ENCODE results near the gene PLEKHS1.

PLEKHS1 gene

GRCh38 chr10:113718969-113719822 lies 32.3 kb upstream of the PLEKHS1 start:
- Histone ChIP-seq H3K9ac (ENCODE audit: low read depth, low read length) (no peak overlapping the region), H3K27me3 (ENCODE audit: control insufficient read depth, insufficient read depth, low read length) (no peaks in the 10 kb centered on the region), H3K4me2 (ENCODE audit: low read length) (no peak overlapping the region), H3K36me3 (ENCODE audit: insufficient read depth, low read length) (peaks cover 27% of the 10 kb centered on the region), H3K4me1 (ENCODE audit: control insufficient read depth, insufficient read depth, low read length) (no peaks in the 10 kb centered on the region), H3K4me3 (ENCODE audit: low read length) (no peak overlapping the region), H3K9me3 (replicated peaks; ENCODE audit: low read length) (no peaks in the 10 kb centered on the region)

- no peaks in the 10 kb centered on the region for H3K4me1 ChIP-seq (ENCODE audit: control insufficient read depth, insufficient read depth, low read length)
- H3K9ac ChIP-seq (ENCODE audit: low read depth, low read length), result no peak overlapping the region
- H3K36me3 ChIP-seq (ENCODE audit: insufficient read depth, low read length), result peaks cover 25% of the 10 kb centered on the region
- H3K9me3 ChIP-seq (replicated peaks; ENCODE audit: low read length), result no peaks in the 10 kb centered on the region
- no peaks in the 10 kb centered on the region for H3K27me3 ChIP-seq (ENCODE audit: control insufficient read depth, insufficient read depth, low read length)
- H3K4me3 ChIP-seq (ENCODE audit: low read length), result no peak overlapping the region
- H3K4me2 ChIP-seq (ENCODE audit: low read length), result no peak overlapping the region
Observed at GRCh38 chr10:113720386-113720785, 31.1 kb upstream of the PLEKHS1 start.

- Histone ChIP-seq H3K9me3 (replicated peaks; ENCODE audit: low read length) (no peaks in the 10 kb centered on the region), H3K27me3 (ENCODE audit: control insufficient read depth, insufficient read depth, low read length) (no peaks in the 10 kb centered on the region), H3K4me1 (ENCODE audit: control insufficient read depth, insufficient read depth, low read length) (no peaks in the 10 kb centered on the region), H3K4me3 (ENCODE audit: low read length) (no peak overlapping the region), H3K4me2 (ENCODE audit: low read length) (no peak overlapping the region), H3K36me3 (ENCODE audit: insufficient read depth, low read length) (peaks cover 28% of the 10 kb centered on the region), H3K9ac (ENCODE audit: low read depth, low read length) (no peak overlapping the region)
Observed at GRCh38 chr10:113732160-113732881, 19.2 kb upstream of the PLEKHS1 start.

- Histone ChIP-seq H3K27me3 (ENCODE audit: control insufficient read depth, insufficient read depth, low read length) (no peaks in the 10 kb centered on the region), H3K9me3 (replicated peaks; ENCODE audit: low read length) (no peaks in the 10 kb centered on the region), H3K4me2 (ENCODE audit: low read length) (no peak overlapping the region), H3K4me1 (ENCODE audit: control insufficient read depth, insufficient read depth, low read length) (no peaks in the 10 kb centered on the region), H3K9ac (ENCODE audit: low read depth, low read length) (no peak overlapping the region), H3K4me3 (ENCODE audit: low read length) (no peak overlapping the region), H3K36me3 (ENCODE audit: insufficient read depth, low read length) (peaks cover 25% of the 10 kb centered on the region)
Observed at GRCh38 chr10:113732966-113733365, 18.5 kb upstream of the PLEKHS1 start.

- Histone ChIP-seq H3K9me3 (replicated peaks; ENCODE audit: low read length) (no peaks in the 10 kb centered on the region), H3K27me3 (ENCODE audit: control insufficient read depth, insufficient read depth, low read length) (no peaks in the 10 kb centered on the region), H3K9ac (ENCODE audit: low read depth, low read length) (no peak overlapping the region), H3K4me2 (ENCODE audit: low read length) (no peak overlapping the region), H3K36me3 (ENCODE audit: insufficient read depth, low read length) (peaks cover 19% of the 10 kb centered on the region), H3K4me1 (ENCODE audit: control insufficient read depth, insufficient read depth, low read length) (no peaks in the 10 kb centered on the region), H3K4me3 (ENCODE audit: low read length) (no peak overlapping the region)
Observed at GRCh38 chr10:113733635-113734034, 17.8 kb upstream of the PLEKHS1 start.

GRCh38 chr10:113735913-113736312 lies 15.6 kb upstream of the PLEKHS1 start:
- H3K27me3 ChIP-seq (ENCODE audit: control insufficient read depth, insufficient read depth, low read length), result no peaks in the 10 kb centered on the region
- H3K4me1 ChIP-seq (ENCODE audit: control insufficient read depth, insufficient read depth, low read length), result no peaks in the 10 kb centered on the region
- H3K9ac ChIP-seq (ENCODE audit: low read depth, low read length), result no peak overlapping the region
- no peak overlapping the region for H3K4me3 ChIP-seq (ENCODE audit: low read length)
- no peaks in the 10 kb centered on the region for H3K9me3 ChIP-seq (replicated peaks; ENCODE audit: low read length)
- no peak overlapping the region for H3K4me2 ChIP-seq (ENCODE audit: low read length)
- peaks cover 4% of the 10 kb centered on the region for H3K36me3 ChIP-seq (ENCODE audit: insufficient read depth, low read length)

GRCh38 chr10:113736576-113736975 lies 14.9 kb upstream of the PLEKHS1 start:
- Histone ChIP-seq H3K4me3 (ENCODE audit: low read length) (no peak overlapping the region), H3K36me3 (ENCODE audit: insufficient read depth, low read length) (peaks cover under 1% of the 10 kb centered on the region), H3K27me3 (ENCODE audit: control insufficient read depth, insufficient read depth, low read length) (no peaks in the 10 kb centered on the region), H3K9me3 (replicated peaks; ENCODE audit: low read length) (no peaks in the 10 kb centered on the region), H3K9ac (ENCODE audit: low read depth, low read length) (no peak overlapping the region), H3K4me2 (ENCODE audit: low read length) (no peak overlapping the region), H3K4me1 (ENCODE audit: control insufficient read depth, insufficient read depth, low read length) (no peaks in the 10 kb centered on the region)

GRCh38 chr10:113739031-113739430 lies 12.5 kb upstream of the PLEKHS1 start:
- H3K27me3 ChIP-seq (ENCODE audit: control insufficient read depth, insufficient read depth, low read length), result no peaks in the 10 kb centered on the region
- H3K4me2 ChIP-seq (ENCODE audit: low read length), result no peak overlapping the region
- no peaks in the 10 kb centered on the region for H3K36me3 ChIP-seq (ENCODE audit: insufficient read depth, low read length)
- no peaks in the 10 kb centered on the region for H3K9me3 ChIP-seq (replicated peaks; ENCODE audit: low read length)
- no peak overlapping the region for H3K4me3 ChIP-seq (ENCODE audit: low read length)
- no peak overlapping the region for H3K9ac ChIP-seq (ENCODE audit: low read depth, low read length)
- no peaks in the 10 kb centered on the region for H3K4me1 ChIP-seq (ENCODE audit: control insufficient read depth, insufficient read depth, low read length)

GRCh38 chr10:113739577-113739976 lies 11.9 kb upstream of the PLEKHS1 start:
- Histone ChIP-seq H3K9me3 (replicated peaks; ENCODE audit: low read length) (no peaks in the 10 kb centered on the region), H3K36me3 (ENCODE audit: insufficient read depth, low read length) (no peaks in the 10 kb centered on the region), H3K27me3 (ENCODE audit: control insufficient read depth, insufficient read depth, low read length) (no peaks in the 10 kb centered on the region), H3K4me1 (ENCODE audit: control insufficient read depth, insufficient read depth, low read length) (no peaks in the 10 kb centered on the region), H3K9ac (ENCODE audit: low read depth, low read length) (no peak overlapping the region), H3K4me3 (ENCODE audit: low read length) (no peak overlapping the region), H3K4me2 (ENCODE audit: low read length) (no peak overlapping the region)

- H3K4me2 ChIP-seq (ENCODE audit: low read length), result no peak overlapping the region
- no peaks in the 10 kb centered on the region for H3K4me1 ChIP-seq (ENCODE audit: control insufficient read depth, insufficient read depth, low read length)
- no peaks in the 10 kb centered on the region for H3K9me3 ChIP-seq (replicated peaks; ENCODE audit: low read length)
- no peaks in the 10 kb centered on the region for H3K27me3 ChIP-seq (ENCODE audit: control insufficient read depth, insufficient read depth, low read length)
- H3K36me3 ChIP-seq (ENCODE audit: insufficient read depth, low read length), result no peaks in the 10 kb centered on the region
- H3K9ac ChIP-seq (ENCODE audit: low read depth, low read length), result no peak overlapping the region
- no peak overlapping the region for H3K4me3 ChIP-seq (ENCODE audit: low read length)
Observed at GRCh38 chr10:113740850-113741249, 10.6 kb upstream of the PLEKHS1 start.

- H3K9me3 ChIP-seq (replicated peaks; ENCODE audit: low read length), result no peaks in the 10 kb centered on the region
- H3K4me3 ChIP-seq (ENCODE audit: low read length), result no peak overlapping the region
- H3K9ac ChIP-seq (ENCODE audit: low read depth, low read length), result no peak overlapping the region
- no peaks in the 10 kb centered on the region for H3K4me1 ChIP-seq (ENCODE audit: control insufficient read depth, insufficient read depth, low read length)
- no peaks in the 10 kb centered on the region for H3K36me3 ChIP-seq (ENCODE audit: insufficient read depth, low read length)
- H3K4me2 ChIP-seq (ENCODE audit: low read length), result no peak overlapping the region
- no peaks in the 10 kb centered on the region for H3K27me3 ChIP-seq (ENCODE audit: control insufficient read depth, insufficient read depth, low read length)
Observed at GRCh38 chr10:113742466-113742865, 9.0 kb upstream of the PLEKHS1 start.

All from skeletal muscle satellite cell (primary cell).